Mesenteric fat pad (tissue), 1 donor: ENCODE measurements around the gene TUBB3. TPM values are rescaled to one million over a fixed set of nuclear protein-coding genes. Genes with fewer than 3 reads are reported as not detected.
"Not testable (repeated sequence)": the region's sequence is repeated elsewhere in the genome, so short reads cannot be mapped to it uniquely, and the experiment has no call there.

ENCODE experiments used
- DNase-seq: peaks from one replicate; pipeline ENCODE4 v3.0.0-alpha.2; 2020; ENCODE audit warnings: low spot score
- long read RNA-seq: library from polyadenylated mRNA; unstranded; transcript quantifications from one replicate; pipeline ENCODE4 v2.0.0, GENCODE V29; 2020
- total RNA-seq: library from RNA; stranded (reverse); fragmentation: NEBNext Ultra II Directional; extraction: Animal tissue kit (Norgen Biotek cat#: 25700); gene quantifications from one replicate; pipeline ENCODE4 v1.2.1, GENCODE V29; 2021
- donor health status: DM: yes; HTN: yes; CAD: no.

The TUBB3 gene
- 4.2 TPM for total RNA-seq
- long read RNA-seq, transcript TUBB3-201 (4 exons, 1,769 nt) = major isoform, 10 of 11 reads
- long read RNA-seq, partial matches to known transcripts = 0 of 11 reads
- long read RNA-seq, other reads (novel, unspliced or antisense) = 1 of 11 reads

GRCh38 chr16:89922884-89923639 is at the start of gene TUBB3:
TSS of gene TUBB3 (plus strand) at chr16:89923342. CDS start at chr16:89923402, 60 bp downstream.
- DNase-seq = no peak

GRCh38 chr16:89873972-89874689 is 49.0 kb upstream of the TUBB3 start:
- peak; percentile 99 for DNase-seq

- DNase-seq = not testable (repeated sequence)
Observed at GRCh38 chr16:89879123-89879522, 44.0 kb upstream of the TUBB3 start.

GRCh38 chr16:89880477-89881367 is 42.4 kb upstream of the TUBB3 start:
- DNase-seq = no peak

- no peak for DNase-seq
Observed at GRCh38 chr16:89881368-89881730, 41.8 kb upstream of the TUBB3 start.

- no peak for DNase-seq
Observed at GRCh38 chr16:89883346-89884040, 39.6 kb upstream of the TUBB3 start.

- no peak for DNase-seq
Observed at GRCh38 chr16:89884041-89884421, 39.1 kb upstream of the TUBB3 start.

- DNase-seq = no peak
Observed at GRCh38 chr16:89887243-89887642, 35.9 kb upstream of the TUBB3 start.

GRCh38 chr16:89890200-89890599 is 32.9 kb upstream of the TUBB3 start:
- DNase-seq = no peak

GRCh38 chr16:89890886-89891657 is 32.1 kb upstream of the TUBB3 start:
- no peak for DNase-seq

- DNase-seq = no peak
Observed at GRCh38 chr16:89892055-89892630, 31.0 kb upstream of the TUBB3 start.

GRCh38 chr16:89892635-89893034 is 30.5 kb upstream of the TUBB3 start:
- DNase-seq = no peak

GRCh38 chr16:89893642-89894548 is 29.2 kb upstream of the TUBB3 start:
- DNase-seq = no peak

- no peak for DNase-seq
Observed at GRCh38 chr16:89895482-89896250, 27.5 kb upstream of the TUBB3 start.

- no peak for DNase-seq
Observed at GRCh38 chr16:89897204-89897603, 25.9 kb upstream of the TUBB3 start.

GRCh38 chr16:89898201-89898967 is 24.8 kb upstream of the TUBB3 start:
- DNase-seq = no peak

GRCh38 chr16:89899879-89900481 is 23.2 kb upstream of the TUBB3 start:
- no peak for DNase-seq
